Suprapubic skin (tissue), 4 donors: ENCODE measurements around the gene RNPS1.

Experiments used
- POLR2A ChIP-seq, 2 donors: fragments of 450-650 bp; IDR thresholded peaks; one replicate each; pipeline ENCODE4 v1.6.1; 2017; ENCODE audit warnings: antibody characterized with exemption in 2 of 2, mild to moderate bottlenecking in 2 of 2, moderate library complexity in 2 of 2
- POLR2AphosphoS5 ChIP-seq, 3 donors: sonication (generic); formaldehyde crosslinking; IDR thresholded peaks; one replicate each; pipeline ENCODE4 v1.6.1; 2017; ENCODE audit warnings: antibody characterized with exemption in 3 of 3
- TF ChIP-seq, protein P1 (sequence below), 2 donors: fragments of 200-600 bp in 1 of 2; fragments of 450-650 bp in 1 of 2; sonication (generic) in 1 of 2; IDR thresholded peaks; one replicate each; pipeline ENCODE4 v1.5.1; 2016 to 2019; ENCODE audit warnings: antibody characterized with exemption in 2 of 2, mild to moderate bottlenecking in 1 of 2, moderate library complexity in 1 of 2

DNA sequence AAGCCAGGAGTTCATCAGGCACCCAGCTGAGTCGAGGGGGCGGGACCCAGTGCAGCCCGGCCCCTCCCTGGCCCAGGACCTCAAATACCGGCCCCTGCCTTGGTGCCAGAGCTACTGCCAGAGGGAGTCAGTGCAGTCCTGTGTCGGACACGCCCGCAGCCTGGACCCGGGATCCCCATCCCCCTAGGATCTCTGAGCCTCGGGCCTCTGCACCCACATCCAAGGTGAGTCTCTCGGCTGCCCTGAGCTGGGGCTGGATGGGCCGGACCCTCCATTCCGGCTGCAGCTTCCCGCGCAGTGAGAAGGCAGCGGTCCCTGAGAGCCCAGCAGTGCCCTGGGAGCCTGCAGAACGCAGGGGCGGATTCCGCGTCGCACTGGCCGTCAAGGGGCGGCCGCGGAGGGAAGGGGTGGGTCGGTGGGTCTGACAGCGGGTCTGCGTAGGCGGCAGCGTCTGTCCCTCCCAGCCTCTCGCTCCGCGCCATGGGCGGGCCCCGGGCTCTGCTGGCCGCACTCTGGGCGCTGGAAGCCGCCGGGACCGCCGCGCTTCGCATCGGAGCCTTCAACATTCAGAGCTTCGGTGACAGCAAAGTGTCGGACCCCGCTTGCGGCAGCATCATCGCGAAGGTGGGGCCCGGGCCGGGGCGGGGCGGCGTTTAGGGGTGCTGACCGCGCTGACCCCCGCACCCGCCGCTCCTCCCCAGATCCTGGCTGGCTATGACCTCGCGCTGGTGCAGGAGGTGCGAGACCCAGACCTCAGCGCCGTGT, 31.4 kb downstream of the RNPS1 start, which contains the start of gene DNASE1L2:
- no peak for TF ChIP-seq POLR2AphosphoS5 (IDR thresholded peaks at IDR 0.05)
- no peak for TF ChIP-seq POLR2A (IDR thresholded peaks at IDR 0.05)
- TF ChIP-seq, protein P1, sequence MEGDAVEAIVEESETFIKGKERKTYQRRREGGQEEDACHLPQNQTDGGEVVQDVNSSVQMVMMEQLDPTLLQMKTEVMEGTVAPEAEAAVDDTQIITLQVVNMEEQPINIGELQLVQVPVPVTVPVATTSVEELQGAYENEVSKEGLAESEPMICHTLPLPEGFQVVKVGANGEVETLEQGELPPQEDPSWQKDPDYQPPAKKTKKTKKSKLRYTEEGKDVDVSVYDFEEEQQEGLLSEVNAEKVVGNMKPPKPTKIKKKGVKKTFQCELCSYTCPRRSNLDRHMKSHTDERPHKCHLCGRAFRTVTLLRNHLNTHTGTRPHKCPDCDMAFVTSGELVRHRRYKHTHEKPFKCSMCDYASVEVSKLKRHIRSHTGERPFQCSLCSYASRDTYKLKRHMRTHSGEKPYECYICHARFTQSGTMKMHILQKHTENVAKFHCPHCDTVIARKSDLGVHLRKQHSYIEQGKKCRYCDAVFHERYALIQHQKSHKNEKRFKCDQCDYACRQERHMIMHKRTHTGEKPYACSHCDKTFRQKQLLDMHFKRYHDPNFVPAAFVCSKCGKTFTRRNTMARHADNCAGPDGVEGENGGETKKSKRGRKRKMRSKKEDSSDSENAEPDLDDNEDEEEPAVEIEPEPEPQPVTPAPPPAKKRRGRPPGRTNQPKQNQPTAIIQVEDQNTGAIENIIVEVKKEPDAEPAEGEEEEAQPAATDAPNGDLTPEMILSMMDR (IDR thresholded peaks at IDR 0.05) = no peak
